Measurements from ENCODE around the gene ROBO2. TPM values are rescaled to one million over a fixed set of nuclear protein-coding genes. Genes with fewer than 3 reads are reported as not detected.

The ROBO2 gene
- total RNA-seq, 2 donors from 2014 or later, result 2.5 to 2.9 TPM

- H3K9me3 Mint-ChIP-seq, result no peaks in the 10 kb centered on the region
- peaks cover 9% of the 10 kb centered on the region for H3K4me1 Mint-ChIP-seq
- no peaks in the 10 kb centered on the region for H3K36me3 ChIP-seq (ENCODE audit: control insufficient read depth, insufficient read depth, low read length)
- no peaks in the 10 kb centered on the region for H3K4me1 ChIP-seq (ENCODE audit: control insufficient read depth, insufficient read depth, low read length)
- no peak overlapping the region for H3K4me3 ChIP-seq (ENCODE audit: low read length)
- no peaks in the 10 kb centered on the region for H3K36me3 Mint-ChIP-seq (ENCODE audit: low read depth)
- H3K9me3 ChIP-seq (ENCODE audit: control insufficient read depth, low read length), result no peaks in the 10 kb centered on the region
- H3K9ac ChIP-seq (ENCODE audit: extremely low read depth, low read length, poor library complexity, severe bottlenecking), result no peak overlapping the region
- H3K27me3 Mint-ChIP-seq (ENCODE audit: insufficient read depth), result no peaks in the 10 kb centered on the region
- no peak overlapping the region for H3K27ac Mint-ChIP-seq
- WGBS, 2 experiments (ENCODE audit: insufficient coverage in 1 of 2, insufficient read length in 1 of 2), result 69 to 78% methylated on average over 5 to 6 of the region's 6 CpGs
- no peak overlapping the region for H3K4me3 Mint-ChIP-seq
- H3K27ac ChIP-seq (ENCODE audit: low read depth, low read length), result no peak overlapping the region
- DNase-seq, result no peak
- no peaks in the 10 kb centered on the region for H3K27me3 ChIP-seq (ENCODE audit: control insufficient read depth, insufficient read depth, low read length, poor library complexity, severe bottlenecking)
- TF ChIP-seq, protein P1, sequence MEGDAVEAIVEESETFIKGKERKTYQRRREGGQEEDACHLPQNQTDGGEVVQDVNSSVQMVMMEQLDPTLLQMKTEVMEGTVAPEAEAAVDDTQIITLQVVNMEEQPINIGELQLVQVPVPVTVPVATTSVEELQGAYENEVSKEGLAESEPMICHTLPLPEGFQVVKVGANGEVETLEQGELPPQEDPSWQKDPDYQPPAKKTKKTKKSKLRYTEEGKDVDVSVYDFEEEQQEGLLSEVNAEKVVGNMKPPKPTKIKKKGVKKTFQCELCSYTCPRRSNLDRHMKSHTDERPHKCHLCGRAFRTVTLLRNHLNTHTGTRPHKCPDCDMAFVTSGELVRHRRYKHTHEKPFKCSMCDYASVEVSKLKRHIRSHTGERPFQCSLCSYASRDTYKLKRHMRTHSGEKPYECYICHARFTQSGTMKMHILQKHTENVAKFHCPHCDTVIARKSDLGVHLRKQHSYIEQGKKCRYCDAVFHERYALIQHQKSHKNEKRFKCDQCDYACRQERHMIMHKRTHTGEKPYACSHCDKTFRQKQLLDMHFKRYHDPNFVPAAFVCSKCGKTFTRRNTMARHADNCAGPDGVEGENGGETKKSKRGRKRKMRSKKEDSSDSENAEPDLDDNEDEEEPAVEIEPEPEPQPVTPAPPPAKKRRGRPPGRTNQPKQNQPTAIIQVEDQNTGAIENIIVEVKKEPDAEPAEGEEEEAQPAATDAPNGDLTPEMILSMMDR (conservative IDR thresholded peaks at IDR 0.05), result peak; percentile 15
Observed at GRCh38 chr3:77142578-77142977, 102.7 kb downstream of the ROBO2 start.

DNA sequence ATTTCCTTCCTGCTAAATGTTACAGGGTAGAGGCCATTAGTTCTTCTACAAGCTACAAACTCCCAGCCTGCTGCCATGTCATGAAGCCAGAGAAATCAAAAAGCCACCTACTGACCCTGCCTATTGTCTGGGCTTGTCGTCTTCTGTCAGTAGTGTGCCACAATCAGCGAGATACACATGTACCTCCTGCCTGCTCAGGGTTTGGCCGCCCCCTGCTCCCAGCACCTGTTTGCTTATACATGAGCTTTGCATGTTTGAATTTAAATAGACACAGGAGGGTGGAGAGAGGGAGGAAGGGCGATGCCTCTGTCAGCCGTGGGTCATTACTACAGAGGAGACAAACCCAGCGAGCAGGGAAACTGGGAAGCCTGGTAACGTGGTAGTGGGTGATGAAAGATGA, 106.1 kb downstream of the ROBO2 start:
- H3K27ac Mint-ChIP-seq, result no peak overlapping the region
- H3K27me3 Mint-ChIP-seq (ENCODE audit: insufficient read depth), result no peaks in the 10 kb centered on the region
- Histone ChIP-seq H3K4me3 (ENCODE audit: low read length) (no peak overlapping the region), H3K4me1 (ENCODE audit: control insufficient read depth, insufficient read depth, low read length) (no peaks in the 10 kb centered on the region), H3K27ac (ENCODE audit: low read depth, low read length) (peak overlapping the region; percentile 6), H3K27me3 (ENCODE audit: control insufficient read depth, insufficient read depth, low read length, poor library complexity, severe bottlenecking) (no peaks in the 10 kb centered on the region), H3K9ac (ENCODE audit: extremely low read depth, low read length, poor library complexity, severe bottlenecking) (no peak overlapping the region), H3K36me3 (ENCODE audit: control insufficient read depth, insufficient read depth, low read length) (no peaks in the 10 kb centered on the region), H3K9me3 (ENCODE audit: control insufficient read depth, low read length) (no peaks in the 10 kb centered on the region)
- H3K36me3 Mint-ChIP-seq (ENCODE audit: low read depth), result no peaks in the 10 kb centered on the region
- TF ChIP-seq, protein P1 (conservative IDR thresholded peaks at IDR 0.05), result no peak
- no peak for DNase-seq
- no peaks in the 10 kb centered on the region for H3K9me3 Mint-ChIP-seq
- H3K4me1 Mint-ChIP-seq, result peaks cover 11% of the 10 kb centered on the region
- 57 to 71% methylated on average over 3 to 7 of the region's 7 CpGs for WGBS, 2 experiments (ENCODE audit: insufficient coverage in 1 of 2, insufficient read length in 1 of 2)
- no peak overlapping the region for H3K4me3 Mint-ChIP-seq

DNA sequence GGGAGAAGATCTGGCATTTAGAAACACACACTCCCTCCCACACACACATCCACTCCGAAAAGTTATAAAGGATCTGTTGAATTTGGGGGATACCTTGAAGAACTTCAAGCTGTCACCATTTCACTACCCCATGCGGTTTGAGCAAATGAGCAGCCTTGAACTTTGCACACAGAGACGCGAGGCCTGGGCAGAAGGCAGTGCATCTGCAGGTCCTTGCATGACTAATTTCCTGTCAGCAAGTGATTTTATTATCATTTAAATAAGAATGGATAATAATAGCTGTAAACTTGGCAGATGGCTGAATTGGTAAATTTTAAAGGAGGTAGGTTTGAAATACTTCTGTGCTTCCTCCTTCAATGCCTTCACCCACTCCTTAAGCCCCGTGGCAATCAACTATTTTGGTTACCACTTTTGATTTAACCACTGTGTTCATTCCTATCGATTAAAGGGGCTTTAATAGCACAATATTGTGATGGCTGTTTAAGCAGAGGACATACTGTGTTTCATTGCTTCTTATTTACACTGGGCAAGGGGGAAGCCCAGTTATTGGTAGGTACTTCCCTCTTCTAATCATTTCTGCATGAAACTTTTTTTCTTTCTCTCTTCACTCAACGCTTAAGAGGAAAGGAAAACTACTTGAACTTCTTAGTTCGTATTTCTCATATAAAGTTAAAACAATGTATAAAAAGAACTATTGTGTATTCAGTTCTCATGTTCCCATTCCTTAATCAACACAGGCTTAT, 108.1 kb downstream of the ROBO2 start:
- Mint-ChIP-seq H3K9me3 (no peaks in the 10 kb centered on the region), H3K27me3 (ENCODE audit: insufficient read depth) (no peaks in the 10 kb centered on the region), H3K36me3 (ENCODE audit: low read depth) (no peaks in the 10 kb centered on the region), H3K27ac (no peak overlapping the region), H3K4me1 (peaks cover 11% of the 10 kb centered on the region), H3K4me3 (no peak overlapping the region)
- Histone ChIP-seq H3K4me1 (ENCODE audit: control insufficient read depth, insufficient read depth, low read length) (no peaks in the 10 kb centered on the region), H3K9ac (ENCODE audit: extremely low read depth, low read length, poor library complexity, severe bottlenecking) (no peak overlapping the region), H3K4me3 (ENCODE audit: low read length) (no peak overlapping the region), H3K27ac (ENCODE audit: low read depth, low read length) (peak overlapping the region; percentile 93), H3K27me3 (ENCODE audit: control insufficient read depth, insufficient read depth, low read length, poor library complexity, severe bottlenecking) (no peaks in the 10 kb centered on the region), H3K9me3 (ENCODE audit: control insufficient read depth, low read length) (no peaks in the 10 kb centered on the region), H3K36me3 (ENCODE audit: control insufficient read depth, insufficient read depth, low read length) (no peaks in the 10 kb centered on the region)
- DNase-seq, result peak; percentile 54
- 49% methylated on average over 7 of the region's 8 CpGs; no CpG with 5 or more reads in 1 of the 2 experiments for WGBS, 2 experiments (ENCODE audit: insufficient coverage in 1 of 2, insufficient read length in 1 of 2)
- TF ChIP-seq, protein P1 (conservative IDR thresholded peaks at IDR 0.05), result no peak
